ENCODE data around the gene CTBP2.

GRCh38 chr10:124985162-124985561 is 175.2 kb downstream of the CTBP2 start:
- TF ChIP-seq EZH2 (optimal IDR thresholded peaks at IDR 0.05; ENCODE audit: low read depth, low read length), result no peak
- no peak for TF ChIP-seq CTCF (IDR thresholded peaks at IDR 0.05; ENCODE audit: low read length)

Measured in MM.1S (cell line).